GM23338 (cell line): ENCODE data around the gene VEZT. TPM values are rescaled to one million over a fixed set of nuclear protein-coding genes. Genes with fewer than 3 reads are reported as not detected.

Source experiments
- ATAC-seq: fragments of 200-7000 bp; cut with Tn5 transposase; 3 replicates; pipeline ENCODE4 v1.9.1; 2020
- DNase-seq: peaks from one replicate; pipeline ENCODE4 v3.0.0-alpha.2; 2015; ENCODE audit warnings: low spot score
- H2AFZ ChIP-seq: fragments of 200-600 bp; sonication (generic); 2 replicates; pipeline ENCODE4 v1.8.0; 2016; ENCODE audit warnings: antibody characterized with exemption, mild to moderate bottlenecking, moderate library complexity
- H3F3A ChIP-seq: fragments of 200-600 bp; sonication (generic); replicated peaks from 2 replicates; pipeline ENCODE4 v1.8.0; 2017; ENCODE audit warnings: antibody characterized with exemption, mixed run types, low read depth
- H3K27ac ChIP-seq: fragments of 200-600 bp; sonication (generic); 2 replicates; pipeline ENCODE4 v1.6.1; 2016; ENCODE audit warnings: low read depth
- H3K27me3 ChIP-seq: fragments of 200-600 bp; sonication (generic); 2 replicates; pipeline ENCODE4 v1.8.0; 2016; ENCODE audit warnings: mild to moderate bottlenecking, mixed run types, moderate library complexity; ENCODE audit not compliant: insufficient read depth
- H3K36me3 ChIP-seq: fragments of 200-600 bp; sonication (generic); 2 replicates; pipeline ENCODE4 v1.8.0; 2016; ENCODE audit warnings: mild to moderate bottlenecking; ENCODE audit not compliant: insufficient read depth
- H3K4me1 ChIP-seq: fragments of 200-600 bp; sonication (generic); 2 replicates; pipeline ENCODE4 v1.8.0; 2016; ENCODE audit warnings: mild to moderate bottlenecking, moderate library complexity; ENCODE audit not compliant: insufficient read depth
- H3K4me2 ChIP-seq: fragments of 200-600 bp; sonication (generic); 2 replicates; pipeline ENCODE4 v1.7.1; 2017; ENCODE audit warnings: mixed run types
- H3K4me3 ChIP-seq: fragments of 200-600 bp; sonication (generic); 2 replicates; pipeline ENCODE4 v1.6.1; 2016; ENCODE audit warnings: mixed run types
- H3K79me2 ChIP-seq: fragments of 200-600 bp; sonication (generic); replicated peaks from 2 replicates; pipeline ENCODE4 v1.8.0; 2017; ENCODE audit warnings: mild to moderate bottlenecking; ENCODE audit not compliant: insufficient read depth
- H3K9me2 ChIP-seq: fragments of 200-600 bp; sonication (generic); 2 replicates; pipeline ENCODE4 v1.8.0; 2017; ENCODE audit not compliant: insufficient read depth
- H4K20me1 ChIP-seq: fragments of 200-600 bp; sonication (generic); replicated peaks from 2 replicates; pipeline ENCODE4 v1.8.0; 2017; ENCODE audit warnings: mild to moderate bottlenecking; ENCODE audit not compliant: insufficient read depth
- H3K27ac Mint-ChIP-seq: 2 replicates; pipeline ENCODE4 v1.8.0; 2020; ENCODE audit warnings: inconsistent platforms, mild to moderate bottlenecking, moderate library complexity, mixed read lengths
- H3K27me3 Mint-ChIP-seq: 3 replicates; pipeline ENCODE4 v1.8.0; 2022; ENCODE audit warnings: low read depth, mild to moderate bottlenecking, moderate library complexity, mixed read lengths, inconsistent platforms; ENCODE audit not compliant: insufficient read depth, poor library complexity
- H3K36me3 Mint-ChIP-seq: 3 replicates; pipeline ENCODE4 v1.8.0; 2021; ENCODE audit warnings: low read depth, mild to moderate bottlenecking, inconsistent platforms, moderate library complexity, mixed read lengths
- H3K4me1 Mint-ChIP-seq: 3 replicates; pipeline ENCODE4 v1.8.0; 2020; ENCODE audit warnings: mild to moderate bottlenecking, inconsistent platforms, mixed read lengths
- H3K4me3 Mint-ChIP-seq: 3 replicates; pipeline ENCODE4 v1.8.0; 2021; ENCODE audit warnings: moderate library complexity, mild to moderate bottlenecking, inconsistent platforms, mixed read lengths
- H3K9me3 Mint-ChIP-seq: 3 replicates; pipeline ENCODE4 v1.8.0; 2020; ENCODE audit warnings: moderate library complexity, mild to moderate bottlenecking, inconsistent platforms, mixed read lengths
- NANOG ChIP-seq: IDR thresholded peaks from 2 replicates; pipeline ENCODE4 v1.6.1; 2016; ENCODE audit warnings: antibody characterized with exemption, borderline replicate concordance
- ZNF114 ChIP-seq: fragments of 250-450 bp; sonication (Bioruptor Pico); IDR thresholded peaks from 2 replicates; pipeline ENCODE4 v1.5.0; 2020; ENCODE audit warnings: mild to moderate bottlenecking, moderate library complexity
- ZNF331 ChIP-seq: fragments of 250-450 bp; sonication (Bioruptor Pico); IDR thresholded peaks from 2 replicates; pipeline ENCODE4 v1.5.0; 2020; ENCODE audit warnings: low read depth, mild to moderate bottlenecking, moderate library complexity
- ZNF462 ChIP-seq: fragments of 250-450 bp; sonication (Bioruptor Pico); IDR thresholded peaks from 2 replicates; pipeline ENCODE4 v1.5.0; 2020; ENCODE audit warnings: mild to moderate bottlenecking, moderate library complexity
- polyA plus RNA-seq: library from polyadenylated mRNA; unstranded; fragments of >200 nt; fragmentation: Nextera tagmentation; extraction: Ambion mirVana; gene quantifications from 2 replicates; pipeline ENCODE4 v1.2.1, GENCODE V29; 2016
- total RNA-seq: library from RNA; depleted of rRNA; stranded (reverse); fragments of >200 nt; shearing (Covaris generic); gene quantifications from 2 replicates; pipeline ENCODE4 v1.2.3, GENCODE V29; 2014

Gene VEZT
- total and polyA plus RNA-seq, 2 experiments from 2014 or later, result 34.2 to 51.5 TPM

- no peak overlapping the region for H2AFZ ChIP-seq
- DNase-seq (no peak), ATAC-seq (no peak)
- no peak for TF ChIP-seq ZNF462
- TF ChIP-seq ZNF331 (CRISPR knock-in tag), result no peak
- TF ChIP-seq NANOG, result no peak
- no peak for TF ChIP-seq ZNF114 (CRISPR knock-in tag)
- no peak overlapping the region for H3K27ac Mint-ChIP-seq
- H4K20me1 ChIP-seq, result peaks cover 7% of the 10 kb centered on the region; the same call in 1 of the 2 replicates
- H3K9me2 ChIP-seq, result no peaks in the 10 kb centered on the region
- H3K27me3 Mint-ChIP-seq, result peaks cover 11% of the 10 kb centered on the region
- H3K4me2 ChIP-seq, result no peak overlapping the region
- no peak overlapping the region for H3K27ac ChIP-seq
- peaks cover 87% of the 10 kb centered on the region for H3K79me2 ChIP-seq
- no peaks in the 10 kb centered on the region for H3K36me3 ChIP-seq
- no peaks in the 10 kb centered on the region for H3K27me3 ChIP-seq
- H3K4me1 ChIP-seq, result peaks cover 6% of the 10 kb centered on the region; the same call in 1 of the 2 replicates
- peak overlapping the region; percentile 41 for H3K4me3 Mint-ChIP-seq
- peaks cover 26% of the 10 kb centered on the region for H3K36me3 Mint-ChIP-seq
- no peaks in the 10 kb centered on the region for H3F3A ChIP-seq
- no peak overlapping the region for H3K4me3 ChIP-seq
- no peaks in the 10 kb centered on the region for H3K9me3 Mint-ChIP-seq
- H3K4me1 Mint-ChIP-seq, result peaks cover 28% of the 10 kb centered on the region
These were observed 3.1 kb downstream of the VEZT start for GRCh38 chr12:95220726-95221125.
